GM21515 (cell line): ENCODE data around the gene TGFB1I1.
A peak's percentile ranks its signal among the peaks of the same experiment; 100 is the strongest.
"Not testable (repeated sequence)": the region's sequence is repeated elsewhere in the genome, so short reads cannot be mapped to it uniquely, and the experiment has no call there.

Experiments used
- ATAC-seq: cut with Tn5 transposase; IDR thresholded peaks from one replicate; pipeline ENCODE4 v1.9.1; 2021; ENCODE audit not compliant: unreplicated experiment

The TGFB1I1 gene

DNA sequence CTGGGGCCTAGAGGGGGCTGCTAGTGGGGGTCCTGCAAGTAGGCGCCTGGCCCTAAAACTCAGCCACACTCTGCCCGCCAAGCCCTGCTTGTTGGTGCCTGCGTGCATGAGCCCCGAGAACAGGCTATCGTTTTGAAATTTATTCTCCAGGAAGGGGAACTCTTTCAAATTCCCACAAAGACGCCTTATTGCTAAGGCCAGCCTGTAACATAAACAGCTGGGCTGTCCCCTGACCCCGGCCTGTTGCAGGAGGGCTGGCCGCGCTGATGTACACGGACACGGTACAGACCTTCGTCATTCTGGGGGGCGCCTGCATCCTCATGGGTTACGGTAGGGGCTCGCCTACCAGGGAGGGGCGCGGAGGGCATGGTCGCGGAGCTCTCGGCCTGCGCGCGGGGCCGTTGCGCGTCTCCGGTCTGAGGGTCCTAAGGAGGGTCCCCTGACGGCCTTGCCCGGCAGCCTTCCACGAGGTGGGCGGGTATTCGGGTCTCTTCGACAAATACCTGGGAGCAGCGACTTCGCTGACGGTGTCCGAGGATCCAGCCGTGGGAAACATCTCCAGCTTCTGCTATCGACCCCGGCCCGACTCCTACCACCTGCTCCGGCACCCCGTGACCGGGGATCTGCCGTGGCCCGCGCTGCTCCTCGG is 15.2 kb downstream of the TGFB1I1 start:
- no peak for ATAC-seq

DNA sequence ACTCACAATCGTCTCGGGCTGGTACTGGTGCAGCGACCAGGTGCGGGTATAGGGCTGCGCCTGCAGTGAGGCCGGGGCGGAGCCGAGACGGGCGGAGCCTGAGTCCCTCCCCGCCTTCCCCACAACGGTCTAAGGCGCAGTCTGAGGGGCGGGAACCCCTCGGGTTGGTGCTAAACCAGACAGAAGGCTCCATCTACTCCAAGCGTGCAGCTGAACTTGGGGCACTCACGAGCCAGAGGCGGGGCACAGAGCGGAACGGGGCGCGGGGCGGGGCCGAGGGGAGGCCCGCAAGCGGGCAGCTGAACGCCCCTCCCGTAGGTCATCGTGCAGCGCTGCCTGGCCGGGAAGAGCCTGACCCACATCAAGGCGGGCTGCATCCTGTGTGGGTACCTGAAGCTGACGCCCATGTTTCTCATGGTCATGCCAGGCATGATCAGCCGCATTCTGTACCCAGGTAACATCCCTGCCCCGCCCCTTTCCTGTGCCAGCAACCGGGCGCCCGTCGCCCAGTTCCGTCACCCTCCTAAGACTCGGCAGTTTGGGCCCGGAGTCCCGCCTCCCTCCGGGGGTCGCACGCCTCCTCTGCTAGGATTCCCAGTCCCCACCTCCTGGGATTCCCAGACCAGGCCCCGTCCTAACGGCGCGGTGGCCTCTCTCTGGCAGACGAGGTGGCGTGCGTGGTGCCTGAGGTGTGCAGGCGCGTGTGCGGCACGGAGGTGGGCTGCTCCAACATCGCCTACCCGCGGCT is 15.9 kb downstream of the TGFB1I1 start:
- peak; percentile 57 for ATAC-seq

DNA sequence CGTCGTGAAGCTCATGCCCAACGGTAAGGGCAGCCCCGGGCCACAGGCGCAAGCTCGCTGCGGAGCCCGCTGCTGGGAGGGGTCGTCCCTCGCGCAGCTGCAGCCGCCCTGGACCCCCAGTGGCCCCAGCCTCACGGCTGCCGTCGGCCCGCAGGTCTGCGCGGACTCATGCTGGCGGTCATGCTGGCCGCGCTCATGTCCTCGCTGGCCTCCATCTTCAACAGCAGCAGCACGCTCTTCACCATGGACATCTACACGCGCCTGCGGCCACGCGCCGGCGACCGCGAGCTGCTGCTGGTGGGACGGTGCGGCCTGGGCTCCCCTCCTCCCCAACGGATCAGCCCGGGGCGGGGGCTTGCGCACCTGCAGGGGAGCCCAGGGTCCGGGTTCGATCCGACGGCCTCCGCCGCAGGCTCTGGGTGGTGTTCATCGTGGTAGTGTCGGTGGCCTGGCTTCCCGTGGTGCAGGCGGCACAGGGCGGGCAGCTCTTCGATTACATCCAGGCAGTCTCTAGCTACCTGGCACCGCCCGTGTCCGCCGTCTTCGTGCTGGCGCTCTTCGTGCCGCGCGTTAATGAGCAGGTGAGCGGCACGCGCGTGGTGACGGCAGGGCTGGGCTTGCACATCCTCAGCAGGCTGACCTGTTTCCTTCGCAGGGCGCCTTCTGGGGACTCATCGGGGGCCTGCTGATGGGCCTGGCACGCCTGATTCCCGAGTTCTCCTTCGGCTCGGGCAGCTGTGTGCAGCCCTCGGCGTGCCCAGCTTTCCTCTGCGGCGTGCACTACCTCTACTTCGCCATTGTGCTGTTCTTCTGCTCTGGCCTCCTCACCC is 16.7 kb downstream of the TGFB1I1 start:
- ATAC-seq: no peak

DNA sequence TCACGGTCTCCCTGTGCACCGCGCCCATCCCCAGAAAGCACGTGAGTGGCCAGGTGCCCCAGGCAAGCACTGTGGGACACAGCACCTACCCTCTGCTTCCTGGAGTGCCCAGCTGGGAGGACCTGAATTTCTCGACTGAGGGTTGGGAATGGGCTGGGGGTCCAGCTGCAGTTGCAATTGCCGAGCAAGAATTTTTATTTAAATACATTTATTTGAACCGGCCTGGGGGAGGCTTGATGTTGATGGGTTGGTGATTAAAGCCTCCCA is 17.3 kb downstream of the TGFB1I1 start:
- no peak for ATAC-seq

DNA sequence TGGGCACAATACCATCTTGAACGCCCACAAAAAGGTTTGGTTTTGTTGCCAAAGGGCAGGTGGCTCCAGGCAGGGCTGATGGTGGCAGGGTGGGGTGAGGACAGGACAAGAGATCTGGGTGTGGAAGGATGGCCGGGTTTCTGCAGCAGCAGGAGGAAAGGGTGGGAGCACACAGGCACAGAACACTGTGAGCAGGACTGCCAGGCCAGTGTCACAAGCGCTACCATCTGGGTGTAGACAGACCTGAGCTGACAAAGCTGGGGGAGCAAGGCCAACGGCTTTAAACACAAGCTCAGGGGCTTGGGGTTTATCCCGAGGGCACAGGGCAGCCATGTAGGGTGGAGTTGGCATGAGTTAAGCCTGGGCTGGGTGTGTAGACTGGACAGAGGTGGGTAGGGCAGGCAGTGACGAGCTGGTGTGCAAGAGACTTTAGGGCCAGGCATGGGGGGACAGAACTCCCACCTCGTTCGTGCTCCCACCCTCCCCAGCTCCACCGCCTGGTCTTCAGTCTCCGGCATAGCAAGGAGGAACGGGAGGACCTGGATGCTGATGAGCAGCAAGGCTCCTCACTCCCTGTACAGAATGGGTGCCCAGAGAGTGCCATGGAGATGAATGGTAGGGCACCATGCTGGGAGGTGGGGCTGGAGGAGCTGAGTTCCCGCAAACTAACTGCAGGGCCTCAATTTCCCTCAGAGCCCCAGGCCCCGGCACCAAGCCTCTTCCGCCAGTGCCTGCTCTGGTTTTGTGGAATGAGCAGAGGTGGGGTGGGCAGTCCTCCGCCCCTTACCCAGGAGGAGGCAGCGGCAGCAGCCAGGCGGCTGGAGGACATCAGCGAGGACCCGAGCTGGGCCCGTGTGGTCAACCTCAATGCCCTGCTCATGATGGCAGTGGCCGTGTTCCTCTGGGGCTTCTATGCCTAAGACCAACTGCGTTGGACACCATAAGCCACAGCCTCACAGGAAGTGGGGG is 17.9 kb downstream of the TGFB1I1 start:
- ATAC-seq: no peak

DNA sequence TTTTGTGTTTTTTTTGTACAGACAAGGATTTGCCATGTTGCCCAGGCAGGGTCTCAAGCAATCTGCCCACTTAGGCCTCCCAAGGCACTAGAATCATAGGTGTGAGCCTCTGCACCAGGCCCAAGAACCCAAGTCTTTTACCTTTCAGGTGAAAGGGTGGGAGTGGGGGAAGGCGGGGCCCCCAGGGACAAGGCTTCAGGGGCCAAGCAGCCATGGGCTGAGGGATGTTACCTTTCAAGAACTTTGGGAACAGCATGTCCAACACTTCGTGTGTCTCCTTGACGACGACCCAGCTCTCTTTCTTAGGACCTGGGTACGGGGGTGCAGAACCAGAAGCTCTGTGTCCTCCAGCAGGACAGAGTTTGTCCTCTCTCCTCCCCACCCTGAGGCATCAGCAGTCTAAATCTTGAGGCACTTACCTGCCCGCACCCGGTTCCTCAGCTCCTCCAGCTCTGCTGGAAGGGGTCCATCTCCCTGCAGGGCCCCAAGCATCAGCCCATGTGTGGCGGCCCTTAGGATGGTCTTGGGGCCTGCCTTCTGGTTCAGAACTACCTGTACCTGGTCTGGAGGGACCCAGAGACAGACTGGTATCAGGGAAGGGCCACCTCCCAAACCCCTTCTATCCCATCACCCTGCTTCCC is 19.9 kb downstream of the TGFB1I1 start:
- ATAC-seq: no peak

DNA sequence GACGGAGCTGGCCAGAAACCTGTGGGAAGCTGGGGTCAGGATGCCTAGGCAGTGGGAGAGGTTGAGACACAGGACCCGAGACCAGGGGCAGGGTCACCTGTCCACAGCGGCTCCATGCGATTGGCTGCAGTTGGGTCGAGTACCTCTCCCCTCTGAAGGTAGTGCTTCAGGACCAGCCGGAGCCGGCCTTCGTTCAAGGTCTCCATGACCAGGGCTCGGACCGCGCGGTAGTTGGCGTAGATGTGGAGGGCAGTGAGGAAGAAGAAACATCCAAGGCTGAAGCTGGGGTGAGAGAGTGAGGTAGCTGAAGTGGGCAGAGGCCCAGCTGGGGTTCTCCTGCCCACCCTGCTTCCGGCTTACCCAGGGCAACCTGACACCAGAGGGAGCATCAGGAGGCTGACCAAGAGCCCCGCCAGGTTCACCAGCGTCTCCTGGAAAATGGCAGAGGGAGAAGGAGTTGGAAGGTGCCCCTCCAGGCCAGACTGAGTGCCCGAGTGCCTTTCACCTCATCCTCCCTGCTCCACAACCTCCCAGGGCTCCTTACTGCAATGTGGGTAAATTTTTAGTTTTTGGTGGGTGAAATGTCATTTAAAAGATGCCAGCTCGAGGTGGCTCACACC is 21.7 kb downstream of the TGFB1I1 start:
- no peak for ATAC-seq

DNA sequence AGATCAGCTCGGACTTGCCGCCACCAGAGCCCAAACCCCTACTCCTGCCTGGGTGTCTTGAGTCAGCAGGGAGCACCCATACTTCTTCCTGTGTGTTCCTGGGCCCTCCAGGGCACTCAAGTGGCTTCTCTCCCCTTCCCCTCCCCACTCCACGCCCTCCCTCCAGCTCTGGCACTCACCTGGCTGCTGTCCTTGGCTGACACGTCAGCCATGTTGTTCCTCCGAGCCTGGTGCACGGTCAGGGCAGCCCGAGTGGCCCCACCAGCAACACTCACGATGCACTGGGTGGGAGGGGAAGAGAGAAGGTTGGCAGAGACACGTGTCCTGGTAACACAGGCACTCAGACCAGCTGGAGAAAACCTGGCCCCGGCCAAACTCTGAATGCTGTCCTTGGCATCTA is 24.7 kb downstream of the TGFB1I1 start:
- ATAC-seq: no peak

DNA sequence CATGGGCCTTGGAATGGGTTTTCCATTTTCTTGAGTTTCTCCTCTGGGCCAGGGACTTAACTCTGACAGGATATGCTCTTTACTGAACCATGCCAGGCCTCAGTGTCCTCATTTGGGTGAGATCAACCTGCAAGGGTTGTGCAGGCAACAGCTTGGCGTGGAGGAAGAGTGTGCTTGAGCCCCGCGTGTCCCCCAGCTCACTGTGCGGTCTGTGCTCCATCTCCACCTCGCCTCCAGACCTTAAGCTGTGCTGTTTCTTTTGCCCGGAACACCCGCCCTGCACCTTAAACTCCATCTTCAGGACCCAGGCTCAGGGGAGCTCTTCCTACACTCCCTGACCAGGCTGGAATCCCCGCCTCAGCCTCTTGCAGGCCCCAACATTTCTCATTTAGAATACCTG is 26.5 kb downstream of the TGFB1I1 start:
- ATAC-seq: no peak

DNA sequence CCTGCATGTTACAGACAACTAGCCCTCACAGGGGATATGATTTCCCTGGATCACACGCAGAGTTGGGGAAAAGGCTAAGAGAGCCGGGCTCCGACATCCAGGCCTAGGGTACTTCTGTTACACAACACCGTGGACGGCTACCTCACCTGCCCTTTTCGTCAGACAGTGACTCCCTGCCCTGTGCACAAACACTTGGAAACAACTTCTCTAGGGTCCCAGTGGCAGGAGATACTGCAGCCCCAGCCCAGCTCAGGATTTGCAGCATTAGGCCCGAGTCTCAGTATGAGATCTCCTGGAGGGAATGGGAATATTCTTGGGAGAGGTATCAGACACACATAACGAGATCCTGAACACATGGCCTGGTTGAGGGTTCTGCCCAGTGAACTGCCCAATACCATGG is 28.0 kb downstream of the TGFB1I1 start:
- no peak for ATAC-seq

DNA sequence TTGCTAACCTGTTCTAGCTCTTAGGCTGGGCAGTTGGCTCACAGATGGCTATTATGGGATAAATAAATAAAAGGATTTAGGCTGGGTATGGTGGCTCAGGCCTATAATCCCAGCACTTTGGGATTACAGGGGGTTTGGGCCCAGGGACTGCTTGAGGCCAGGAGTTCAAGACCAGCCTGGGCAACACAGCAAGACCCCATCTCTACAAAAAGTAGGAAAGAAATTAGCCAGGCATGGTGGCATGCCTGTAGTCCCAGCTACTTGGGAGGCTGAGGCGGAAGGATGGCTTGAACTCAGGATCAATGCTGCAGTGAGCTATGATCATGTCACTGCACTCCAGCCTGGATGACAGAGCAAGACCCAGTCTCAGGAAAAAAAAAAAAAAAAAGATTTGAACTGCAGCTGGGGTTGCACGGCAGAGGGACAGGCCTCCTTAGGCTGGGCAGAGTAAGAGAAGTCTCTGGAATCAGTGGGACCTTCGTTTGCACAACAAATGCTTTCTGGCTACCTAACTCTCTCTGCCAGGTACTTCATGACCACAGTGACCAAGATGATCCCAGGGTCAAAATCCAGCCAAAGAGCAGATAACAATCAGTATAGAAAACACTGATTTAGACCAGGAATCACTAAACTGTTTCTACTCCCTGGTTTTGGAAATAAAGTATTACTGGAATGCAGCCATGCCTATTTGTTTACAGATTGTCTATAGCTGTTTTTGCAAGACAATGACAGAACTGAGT is 29.4 kb downstream of the TGFB1I1 start:
- no peak for ATAC-seq

DNA sequence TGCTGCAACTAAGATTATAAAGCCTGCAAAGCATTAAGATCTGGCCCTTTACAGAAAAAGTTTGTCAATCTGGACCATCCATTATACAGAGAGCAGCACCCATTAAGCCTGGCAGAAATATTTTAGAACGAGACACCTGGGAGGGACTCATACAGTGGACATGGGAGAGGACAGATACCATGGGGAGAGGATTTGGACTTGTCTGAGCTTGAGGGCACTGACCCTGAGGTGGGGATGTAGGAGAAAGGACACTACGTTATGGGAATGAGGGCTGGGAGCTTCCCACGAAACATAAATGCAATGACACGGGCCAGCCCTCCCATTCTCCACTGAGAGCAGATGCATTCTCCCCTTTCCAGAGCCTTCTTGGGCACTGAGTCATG is 30.0 kb downstream of the TGFB1I1 start:
- no peak for ATAC-seq

DNA sequence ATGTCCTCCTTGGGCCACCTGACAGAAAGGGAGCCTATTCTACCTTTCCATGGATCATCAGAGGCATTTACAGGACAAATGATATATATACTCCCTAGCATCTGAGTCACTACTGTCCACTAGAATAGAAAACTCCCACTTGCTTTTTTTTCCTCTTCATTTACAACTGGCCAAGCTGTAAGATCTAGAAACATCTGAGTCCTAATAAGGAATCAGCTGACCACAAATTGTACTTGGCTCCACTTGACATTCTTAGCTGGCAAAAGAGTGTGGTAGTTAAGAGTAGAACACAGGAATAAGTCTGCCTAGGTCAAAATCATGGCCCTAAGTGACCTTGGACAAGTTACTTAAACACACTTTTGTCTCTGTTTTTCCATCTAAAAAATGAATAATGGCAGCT is 31.0 kb downstream of the TGFB1I1 start:
- no peak for ATAC-seq

DNA sequence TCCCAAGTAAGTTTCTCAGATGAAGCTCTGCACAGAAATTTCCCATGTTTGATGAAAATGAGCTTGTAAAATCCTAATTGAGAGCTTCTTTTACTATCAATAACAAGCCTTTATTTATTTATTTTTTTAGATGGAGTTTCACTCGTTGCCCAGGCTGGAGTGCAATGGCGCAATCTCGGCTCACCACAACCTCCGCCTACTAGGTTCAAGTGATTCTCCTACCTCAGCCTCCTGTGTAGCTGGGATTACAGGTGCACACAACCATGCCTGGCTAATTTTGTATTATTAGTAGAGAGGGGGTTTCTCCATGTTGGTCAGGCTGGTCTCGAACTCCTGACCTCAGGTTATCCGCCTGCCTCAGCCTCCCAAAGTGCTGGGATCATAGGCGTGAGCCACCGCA is 31.6 kb downstream of the TGFB1I1 start:
- ATAC-seq: not testable (repeated sequence)

DNA sequence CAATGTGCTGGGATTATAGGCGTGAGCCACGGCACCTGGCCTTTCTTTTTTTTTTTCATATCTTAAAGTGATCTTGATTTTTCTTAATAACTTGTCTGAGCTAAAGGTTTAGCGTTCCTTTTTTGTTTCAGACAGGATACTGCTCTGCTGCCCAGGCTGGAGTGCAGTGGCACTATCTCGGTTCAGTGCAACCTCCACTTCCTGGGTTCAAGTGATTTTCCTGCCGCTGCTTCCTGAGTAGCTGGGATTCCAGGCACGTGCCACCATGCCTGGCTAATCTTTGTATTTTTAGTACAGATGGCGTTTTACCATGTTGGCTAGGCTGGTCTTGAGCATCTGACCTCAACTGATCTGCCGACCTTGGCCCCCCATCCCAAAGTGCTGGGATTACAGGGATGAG is 32.2 kb downstream of the TGFB1I1 start:
- ATAC-seq: no peak

DNA sequence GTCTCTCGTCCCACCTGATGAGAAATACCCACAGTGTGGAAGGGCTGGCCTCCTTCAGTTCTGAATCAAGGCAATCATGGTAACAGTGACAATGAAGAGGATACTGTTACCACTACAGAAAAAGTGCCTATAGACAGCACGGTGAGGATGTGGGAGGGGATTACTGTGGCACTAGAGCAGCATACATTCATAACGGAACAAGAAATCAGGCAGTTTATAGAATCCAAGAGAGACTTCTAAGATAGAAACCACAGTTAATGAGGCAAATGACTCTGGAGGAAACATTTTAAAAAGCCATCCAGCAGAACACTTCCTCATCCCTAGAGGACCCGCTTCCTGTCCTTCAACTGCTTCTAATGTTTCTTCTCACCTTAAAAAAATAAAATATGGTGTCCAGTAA is 33.5 kb downstream of the TGFB1I1 start:
- ATAC-seq: no peak

DNA sequence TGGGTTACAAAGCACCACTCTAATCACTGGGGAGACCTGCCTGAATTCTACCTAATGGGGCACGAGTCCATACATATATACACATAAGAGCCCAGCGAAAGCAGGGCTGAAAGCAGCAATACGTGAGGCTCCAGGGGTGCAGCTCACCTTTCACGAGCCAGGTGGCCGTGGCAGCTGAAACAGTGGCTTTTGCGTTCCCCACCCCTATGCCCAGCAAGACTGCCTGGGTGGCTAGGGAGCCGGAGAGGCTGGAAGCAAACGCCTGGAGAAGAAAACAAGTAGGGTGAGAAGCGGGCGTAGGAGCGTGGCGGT is 35.6 kb downstream of the TGFB1I1 start:
- no peak for ATAC-seq

DNA sequence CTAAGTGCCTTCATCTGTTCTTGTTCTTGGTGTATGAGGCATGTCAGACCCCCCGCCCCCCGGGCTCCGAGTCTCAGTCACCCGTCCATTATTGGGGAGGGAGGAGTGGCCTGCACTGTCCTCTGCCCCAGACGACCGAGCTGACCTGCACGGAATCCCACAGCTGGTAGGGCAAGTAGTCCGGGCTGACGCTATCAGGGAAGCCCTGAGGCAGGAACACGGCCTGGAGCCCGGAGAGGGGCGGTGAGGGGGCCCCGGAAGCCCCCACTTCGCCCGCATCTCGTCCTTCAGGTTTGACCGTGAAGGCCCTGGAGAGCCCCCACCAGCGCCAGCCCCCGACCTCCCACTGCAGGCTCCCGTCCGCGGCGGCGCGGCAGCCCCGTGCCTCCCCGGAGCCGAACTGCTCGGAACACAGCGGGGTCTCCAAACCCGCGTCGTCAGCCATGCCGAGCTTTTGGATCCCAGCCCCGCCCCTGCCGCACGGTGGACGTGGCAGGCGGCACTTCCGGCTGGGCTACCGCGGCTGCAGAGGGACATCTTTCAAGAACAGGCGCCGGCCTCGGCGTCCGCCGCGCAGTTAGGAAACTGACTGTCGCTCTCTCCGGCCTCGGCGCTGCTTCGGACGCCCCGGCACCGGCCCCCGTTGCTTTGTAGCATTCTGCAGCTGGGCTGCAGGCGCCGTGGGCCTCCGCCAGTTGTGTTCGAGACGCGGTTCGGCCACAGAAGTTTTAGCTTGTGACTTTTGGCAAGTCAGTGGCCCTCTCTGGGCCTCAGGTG is 36.2 kb downstream of the TGFB1I1 start, which contains the start of gene RUSF1:
TSS of gene RUSF1 (minus strand) at position 463 of the 777 bp plus-strand sequence. CDS start at position 445, 18 bp downstream.
- peak; percentile 86 for ATAC-seq

DNA sequence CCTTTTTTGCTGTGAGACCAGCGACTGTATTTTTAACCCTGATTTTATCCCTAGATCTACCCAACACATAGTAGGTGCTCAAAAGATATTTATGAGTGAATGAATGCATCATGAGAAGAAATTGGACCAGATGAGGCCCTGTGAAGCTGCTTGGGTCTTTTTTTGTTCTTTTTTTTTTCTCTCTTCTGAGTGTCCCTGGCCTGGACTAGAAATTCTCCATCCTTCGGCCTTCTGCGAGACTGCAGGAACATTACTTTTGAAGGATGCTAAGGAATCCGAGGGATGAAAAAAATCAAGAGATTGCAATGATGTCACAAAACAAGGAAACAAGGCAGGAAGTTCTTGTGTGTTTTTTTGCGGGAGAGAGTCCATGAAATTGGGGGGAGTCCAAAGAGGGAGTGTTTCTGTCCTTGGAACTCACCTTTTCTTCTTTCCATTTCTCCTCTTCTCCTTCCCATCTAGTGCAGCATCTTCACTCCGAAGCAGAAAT is 36.8 kb downstream of the TGFB1I1 start:
- no peak for ATAC-seq
